Liver (tissue), 3 donors: ENCODE results near the gene LYSMD3.

Experiments
- CTCF ChIP-seq: fragments of 150-350 bp; IDR thresholded peaks from 2 replicates; pipeline ENCODE4 v1.5.1; 2017; ENCODE audit warnings: improper control_type of control experiment, low read depth, low read length; ENCODE audit not compliant: missing input control
- GABPA ChIP-seq, 2 donors: IDR thresholded peaks in 1 of 2; conservative IDR thresholded peaks in 1 of 2; 2 replicates each; pipeline ENCODE4 v1.6.1; 2016; ENCODE audit warnings: antibody characterized with exemption in 2 of 2, mild to moderate bottlenecking in 1 of 2, moderate library complexity in 1 of 2
- RAD21 ChIP-seq, 2 donors: IDR thresholded peaks; 2 replicates each; pipeline ENCODE4 v1.6.1; 2016; ENCODE audit warnings: antibody characterized with exemption in 2 of 2, mild to moderate bottlenecking in 2 of 2
- donor health status: healthy.
- donor health status: healthy.

- TF ChIP-seq CTCF = no peak
- no peak for TF ChIP-seq RAD21 (IDR thresholded peaks at IDR 0.05)
- no peak for TF ChIP-seq GABPA (IDR thresholded peaks at IDR 0.05 in 1 of 2, conservative IDR thresholded peaks at IDR 0.05 in 1 of 2)
These were observed 16.9 kb upstream of the LYSMD3 start for GRCh38 chr5:90546216-90546837.
